SU-DHL-6 (cell line): ENCODE data around the gene NTRK3.

ENCODE experiments used
- EZH2phosphoT487 ChIP-seq: fragments of 200-600 bp; sonication (generic), shearing (Covaris generic); conservative IDR thresholded peaks from 2 replicates; pipeline ENCODE4 v1.6.1; 2018; ENCODE audit warnings: mild to moderate bottlenecking, antibody characterized with exemption, low read length, moderate library complexity, mixed read lengths
- TF ChIP-seq, protein P1 (sequence below): fragments of 200-600 bp; sonication (generic); IDR thresholded peaks from one replicate; pipeline ENCODE4 v1.5.1; 2017; ENCODE audit warnings: antibody characterized with exemption, mild to moderate bottlenecking, low read length, moderate library complexity; ENCODE audit not compliant: insufficient read depth, poor library complexity, severe bottlenecking

GRCh38 chr15:87848012-87848411 is 408.5 kb downstream of the NTRK3 start:
- TF ChIP-seq, protein P1, sequence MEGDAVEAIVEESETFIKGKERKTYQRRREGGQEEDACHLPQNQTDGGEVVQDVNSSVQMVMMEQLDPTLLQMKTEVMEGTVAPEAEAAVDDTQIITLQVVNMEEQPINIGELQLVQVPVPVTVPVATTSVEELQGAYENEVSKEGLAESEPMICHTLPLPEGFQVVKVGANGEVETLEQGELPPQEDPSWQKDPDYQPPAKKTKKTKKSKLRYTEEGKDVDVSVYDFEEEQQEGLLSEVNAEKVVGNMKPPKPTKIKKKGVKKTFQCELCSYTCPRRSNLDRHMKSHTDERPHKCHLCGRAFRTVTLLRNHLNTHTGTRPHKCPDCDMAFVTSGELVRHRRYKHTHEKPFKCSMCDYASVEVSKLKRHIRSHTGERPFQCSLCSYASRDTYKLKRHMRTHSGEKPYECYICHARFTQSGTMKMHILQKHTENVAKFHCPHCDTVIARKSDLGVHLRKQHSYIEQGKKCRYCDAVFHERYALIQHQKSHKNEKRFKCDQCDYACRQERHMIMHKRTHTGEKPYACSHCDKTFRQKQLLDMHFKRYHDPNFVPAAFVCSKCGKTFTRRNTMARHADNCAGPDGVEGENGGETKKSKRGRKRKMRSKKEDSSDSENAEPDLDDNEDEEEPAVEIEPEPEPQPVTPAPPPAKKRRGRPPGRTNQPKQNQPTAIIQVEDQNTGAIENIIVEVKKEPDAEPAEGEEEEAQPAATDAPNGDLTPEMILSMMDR = no peak
- TF ChIP-seq EZH2phosphoT487 = no peak
